Activated gamma-delta T cell (primary cell): Measurements from ENCODE around the gene JAKMIP1.

ENCODE experiments used
- DNase-seq: peaks from one replicate; lab custom pipeline; 2025; lab: John Stamatoyannopoulos, UW

Gene JAKMIP1

DNA sequence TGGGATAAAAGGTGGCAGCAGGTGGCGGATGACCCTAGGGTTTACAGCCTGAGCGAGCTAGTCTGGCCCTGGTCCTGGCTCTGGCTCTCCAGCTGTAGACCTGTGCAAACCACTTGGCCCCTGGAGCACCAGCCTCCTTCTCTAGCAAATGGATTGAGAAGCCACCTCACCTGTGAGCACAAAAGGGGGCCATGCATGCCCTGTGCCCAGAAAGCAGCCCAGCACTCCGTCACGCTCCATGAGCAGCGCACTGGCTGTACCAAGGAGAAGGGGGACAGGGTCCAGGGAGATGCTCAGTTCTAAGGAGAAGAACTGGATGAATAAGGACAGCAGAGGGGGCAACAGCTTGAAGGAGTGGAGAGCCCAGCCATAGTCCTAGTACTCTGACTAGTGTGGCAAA, 135.2 kb downstream of the JAKMIP1 start:
- DNase-seq = no peak

DNA sequence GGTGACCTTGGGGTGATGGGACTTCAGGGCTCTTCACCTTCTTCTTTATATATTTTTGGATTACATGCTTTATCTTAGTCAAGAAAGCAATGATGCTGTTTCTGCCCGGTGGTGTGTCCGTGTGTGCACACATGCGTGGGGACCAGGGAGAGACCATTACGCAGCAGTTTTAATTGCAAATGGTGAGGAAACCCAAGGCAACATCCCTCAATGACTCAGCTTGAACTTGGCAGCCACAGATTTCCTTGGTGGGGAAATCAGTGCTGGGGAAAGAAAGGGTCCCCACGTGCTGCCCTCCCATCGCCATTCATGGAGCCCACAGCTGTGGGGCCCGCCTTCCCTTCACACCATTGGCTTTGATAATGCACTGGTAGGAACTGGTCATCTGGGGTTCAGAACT, 136.0 kb downstream of the JAKMIP1 start:
- no peak for DNase-seq

DNA sequence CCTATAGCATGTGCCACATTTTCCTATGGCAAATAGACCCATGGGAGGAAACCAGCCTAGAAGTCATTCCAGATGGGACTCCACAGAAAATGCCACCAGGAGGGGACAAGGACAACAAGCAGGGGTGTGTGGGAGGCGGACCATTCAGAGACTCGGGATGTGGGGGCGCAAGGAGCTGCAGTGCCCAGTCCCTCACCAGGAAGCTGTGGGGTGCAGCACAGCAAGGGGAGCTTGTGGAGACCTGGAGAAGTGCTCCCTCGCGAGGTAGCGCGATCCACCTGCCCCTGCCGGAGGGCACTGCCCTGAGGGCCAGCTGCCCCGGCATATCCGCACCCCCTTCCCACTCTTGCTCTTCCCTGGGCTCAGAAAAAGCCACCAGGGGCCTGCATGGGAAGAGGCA, 136.7 kb downstream of the JAKMIP1 start:
- DNase-seq = no peak

DNA sequence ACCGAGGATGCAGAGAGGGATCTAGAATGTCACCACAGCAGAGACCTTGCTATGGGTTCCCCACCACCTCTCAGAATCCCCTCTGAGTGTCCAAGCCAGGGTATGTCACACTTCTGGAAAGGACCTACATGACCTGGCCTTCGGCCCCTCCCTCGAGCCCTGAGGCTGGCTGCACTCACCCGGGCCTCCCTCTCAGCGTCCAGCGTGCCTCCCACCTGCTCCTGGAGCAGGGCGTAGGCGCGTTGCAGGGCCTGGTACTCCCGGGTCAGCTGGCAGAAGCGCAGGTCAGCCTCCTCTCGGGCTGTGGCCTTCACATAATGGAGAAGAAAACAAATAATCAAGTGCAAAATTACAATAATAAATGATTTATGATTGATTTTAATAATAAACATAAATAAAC, 138.2 kb downstream of the JAKMIP1 start:
- DNase-seq = no peak

DNA sequence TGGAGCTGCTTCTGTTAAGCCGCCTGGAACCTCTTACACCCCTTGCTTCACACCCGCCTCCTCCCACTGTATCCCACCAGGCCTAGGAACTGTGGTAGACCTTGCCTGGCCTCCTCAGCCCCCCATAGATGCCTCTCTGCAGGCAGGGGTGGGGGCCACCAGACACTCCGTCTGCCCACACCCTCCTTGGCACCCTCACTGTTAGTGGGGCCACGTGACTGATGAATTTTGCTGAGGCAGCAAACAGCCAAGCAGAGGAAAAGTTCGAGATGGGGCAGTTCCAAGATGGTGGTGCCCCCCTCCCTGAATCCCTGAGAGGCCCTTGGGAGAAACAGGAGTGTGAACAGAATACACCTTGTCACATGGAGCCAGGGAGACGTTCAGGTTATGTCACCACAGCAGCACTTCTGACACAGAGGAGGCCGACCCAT, 141.0 kb downstream of the JAKMIP1 start:
- DNase-seq = no peak

DNA sequence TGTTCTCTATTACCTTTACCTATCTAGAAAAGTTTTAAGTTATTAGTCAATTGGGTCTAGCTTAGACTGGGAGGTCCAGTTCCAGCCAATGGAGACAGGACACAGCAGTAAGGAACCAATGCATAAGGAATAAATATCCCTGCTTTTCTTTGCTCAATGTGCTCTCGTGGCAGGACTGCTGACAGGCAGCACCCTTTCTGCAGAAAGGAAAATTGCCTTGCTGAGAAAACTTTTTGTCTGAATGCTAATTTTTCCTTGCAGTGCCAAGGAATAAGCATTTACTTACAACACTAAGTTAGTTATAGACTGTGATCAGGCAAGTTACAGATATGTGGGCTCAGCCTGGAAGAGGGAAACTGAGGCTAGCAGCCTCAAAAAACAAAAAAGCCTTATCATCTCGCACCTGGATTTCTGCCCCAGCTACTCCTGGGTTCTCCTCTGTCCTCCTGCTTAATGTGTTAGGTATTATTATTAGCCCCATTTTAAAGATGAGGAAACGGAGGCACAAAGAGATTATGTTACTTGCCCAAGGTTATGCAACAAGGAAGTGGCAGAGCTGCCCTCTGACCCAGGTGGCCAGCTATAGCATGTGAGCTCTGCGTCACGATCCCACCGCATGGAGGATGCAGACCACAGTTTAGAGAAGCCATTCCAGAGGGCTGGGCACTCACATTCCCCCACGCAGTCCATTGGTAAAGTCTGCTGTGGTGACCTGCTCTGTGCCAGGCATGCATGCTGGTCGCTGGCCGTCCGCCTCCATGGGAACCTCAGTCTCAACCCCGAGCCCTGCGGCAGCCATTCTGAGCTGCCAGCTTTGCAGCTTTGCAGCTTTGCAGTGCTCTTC, 141.6 kb downstream of the JAKMIP1 start:
- DNase-seq = no peak

DNA sequence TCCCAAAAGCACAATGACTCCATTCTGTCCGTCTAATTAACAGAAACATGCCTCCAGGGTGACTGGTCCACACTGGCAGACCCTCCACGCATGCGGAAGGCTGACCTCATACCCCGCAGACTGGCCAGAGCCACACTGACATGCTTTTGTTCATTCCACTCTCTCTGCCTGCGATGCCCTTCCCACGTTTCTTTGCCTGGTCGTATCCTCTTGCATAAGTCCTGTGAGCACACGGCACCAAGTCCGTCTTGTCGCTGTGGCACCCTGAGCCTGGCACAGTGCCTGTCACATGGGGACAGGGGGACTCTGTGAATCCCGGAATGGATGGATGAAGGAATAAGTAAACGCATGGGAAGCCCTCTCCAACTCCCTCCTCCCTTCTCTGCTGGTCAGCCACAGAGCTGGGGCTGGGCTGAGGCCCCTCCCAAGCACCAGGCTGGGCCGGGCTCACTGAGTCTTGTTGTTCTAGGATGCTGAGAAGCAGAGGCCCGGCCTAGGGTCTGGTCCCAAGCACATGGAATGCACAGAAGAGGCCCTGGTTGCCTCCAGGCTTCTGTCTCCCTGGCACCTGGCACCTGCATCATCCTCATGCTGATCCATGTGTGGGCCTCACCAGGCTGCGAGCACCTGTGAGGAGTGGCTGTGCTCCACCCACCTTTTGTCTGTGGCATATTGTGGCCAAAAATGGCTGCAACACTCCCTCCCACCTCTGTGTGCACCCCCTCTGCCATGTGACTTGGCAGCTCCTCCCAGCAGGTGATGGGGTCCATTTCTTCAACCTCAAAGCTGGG, 143.2 kb downstream of the JAKMIP1 start:
- no peak for DNase-seq

DNA sequence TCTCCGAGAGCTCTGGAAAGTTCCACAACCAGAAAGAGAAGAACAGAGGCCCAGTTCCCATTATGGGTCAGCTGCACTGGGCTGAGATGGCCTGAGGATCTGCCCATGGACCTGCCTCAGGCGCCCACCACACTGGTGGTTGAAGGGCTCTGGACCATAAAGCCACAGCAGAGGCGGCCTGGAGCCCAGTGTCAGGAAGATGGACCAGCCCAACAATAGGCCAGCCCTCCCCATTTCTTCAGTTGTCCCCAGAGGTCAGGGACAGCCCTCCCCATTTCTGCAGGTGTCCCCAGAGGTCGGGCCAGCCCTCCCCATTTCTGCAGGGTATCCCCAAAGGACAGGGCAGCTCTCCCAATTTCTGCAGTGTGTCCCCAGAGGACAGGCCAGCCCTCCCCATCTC, 144.9 kb downstream of the JAKMIP1 start:
- DNase-seq = no peak

DNA sequence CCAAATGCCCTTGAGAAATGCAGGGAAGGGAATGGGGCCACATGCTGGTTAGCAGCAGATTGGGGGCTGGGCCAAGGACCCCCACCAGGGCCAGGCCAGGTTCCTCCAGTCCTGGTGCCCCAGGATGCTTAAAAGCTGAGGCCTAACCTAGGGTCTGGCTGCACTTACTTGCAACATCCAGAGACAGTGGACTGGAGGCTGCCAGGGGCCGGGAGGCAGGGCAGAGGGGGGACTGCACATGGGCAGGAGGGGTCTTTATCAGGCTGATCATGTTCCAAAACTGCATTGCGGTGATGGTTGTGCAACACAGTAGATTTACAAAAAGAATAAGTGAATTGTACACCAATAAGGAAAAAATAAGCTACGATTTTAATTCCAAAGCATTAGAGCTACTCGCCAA, 145.3 kb downstream of the JAKMIP1 start:
- no peak for DNase-seq

DNA sequence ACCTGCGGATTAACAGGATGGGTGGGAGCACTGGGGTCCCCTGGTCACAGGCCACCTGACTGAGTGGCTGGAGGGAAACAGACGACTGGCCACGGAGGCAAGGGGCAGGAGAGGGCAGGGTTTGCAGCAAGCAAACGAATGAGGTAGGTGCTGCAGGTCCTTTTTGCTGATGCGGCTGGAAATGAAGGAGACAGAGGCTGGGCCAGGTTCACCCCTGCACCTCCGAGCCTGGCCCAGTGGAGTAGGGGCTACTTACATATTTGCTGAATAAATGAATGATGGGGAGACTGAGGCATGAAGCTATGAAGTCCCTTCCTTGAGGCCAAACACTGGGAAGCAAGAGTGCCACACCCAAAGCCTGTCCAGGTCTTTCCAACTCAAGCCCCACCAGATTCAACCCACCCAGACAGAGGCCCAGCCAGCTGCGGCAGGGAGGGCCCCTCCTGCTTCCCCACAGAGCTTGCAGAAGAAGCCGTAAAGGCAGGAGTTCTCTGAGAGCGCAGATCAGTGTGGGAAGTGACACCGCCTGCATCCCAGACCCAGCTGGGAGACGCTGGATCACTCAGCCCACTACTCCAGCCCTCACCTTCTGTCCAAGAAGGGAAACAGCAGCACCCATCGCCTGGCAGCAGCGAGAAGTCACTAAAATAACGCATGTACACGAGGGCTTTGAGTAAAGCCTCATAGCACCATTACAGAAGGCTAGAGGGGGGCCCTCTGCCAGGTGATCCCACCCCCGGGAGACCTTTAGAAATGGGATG, 146.0 kb downstream of the JAKMIP1 start:
- DNase-seq = no peak

DNA sequence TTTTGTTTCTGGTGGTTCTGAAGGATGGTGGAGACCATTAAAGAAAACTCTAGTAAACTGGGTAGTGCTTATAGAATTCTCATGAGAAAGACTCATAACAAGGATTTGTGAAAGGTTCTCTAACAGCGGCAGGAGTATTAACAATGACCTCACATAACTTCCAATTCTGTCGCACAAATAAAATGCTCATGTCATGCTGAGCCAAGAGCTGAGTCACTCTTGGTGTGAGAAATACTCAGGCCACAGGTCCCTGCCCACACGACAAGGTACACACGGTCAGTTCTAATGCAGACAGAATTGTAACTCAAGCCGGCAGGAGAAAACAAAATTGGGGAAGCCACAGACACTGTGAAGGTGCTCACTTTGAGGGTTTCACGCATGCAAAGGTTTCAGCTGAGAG, 147.7 kb downstream of the JAKMIP1 start:
- DNase-seq = no peak

DNA sequence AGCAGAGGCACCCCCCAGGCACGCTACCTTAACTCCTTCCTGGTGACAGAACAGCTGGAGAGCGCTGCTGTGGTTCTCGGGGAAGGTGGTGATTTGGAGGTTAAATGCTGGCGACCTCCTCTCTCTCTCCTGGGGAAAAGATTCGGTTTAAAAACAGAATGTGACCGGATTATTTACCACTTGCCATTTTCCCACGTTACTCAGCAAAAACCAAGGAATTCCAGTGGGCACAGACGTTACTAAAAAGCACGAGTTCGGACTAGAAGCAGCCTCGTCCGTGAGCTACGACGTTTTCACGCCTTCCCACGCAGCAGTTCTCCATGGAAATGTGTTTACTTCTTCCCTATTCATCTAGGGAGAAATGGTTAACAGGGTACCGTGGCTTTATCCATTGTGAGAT, 149.8 kb downstream of the JAKMIP1 start:
- DNase-seq = no peak

DNA sequence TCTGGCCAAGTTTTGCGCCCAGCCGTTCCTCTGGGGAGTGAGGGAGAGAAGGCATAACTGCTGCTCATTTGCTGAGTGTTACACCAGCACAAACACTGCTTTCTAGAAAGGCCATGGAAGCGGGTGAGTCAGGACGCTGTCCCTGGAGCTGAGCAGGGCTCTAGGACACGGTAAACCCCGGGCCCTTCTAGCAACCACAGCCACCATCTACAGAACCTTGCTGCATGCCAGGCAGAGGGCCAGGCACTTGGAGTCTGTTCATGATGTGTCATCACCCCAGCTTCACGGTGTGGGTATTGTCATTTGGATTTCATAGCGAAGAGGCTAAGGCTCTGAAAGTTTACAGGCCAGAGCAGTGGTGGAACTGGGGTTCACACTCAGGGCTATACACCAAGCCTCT, 150.4 kb downstream of the JAKMIP1 start:
- DNase-seq = no peak

DNA sequence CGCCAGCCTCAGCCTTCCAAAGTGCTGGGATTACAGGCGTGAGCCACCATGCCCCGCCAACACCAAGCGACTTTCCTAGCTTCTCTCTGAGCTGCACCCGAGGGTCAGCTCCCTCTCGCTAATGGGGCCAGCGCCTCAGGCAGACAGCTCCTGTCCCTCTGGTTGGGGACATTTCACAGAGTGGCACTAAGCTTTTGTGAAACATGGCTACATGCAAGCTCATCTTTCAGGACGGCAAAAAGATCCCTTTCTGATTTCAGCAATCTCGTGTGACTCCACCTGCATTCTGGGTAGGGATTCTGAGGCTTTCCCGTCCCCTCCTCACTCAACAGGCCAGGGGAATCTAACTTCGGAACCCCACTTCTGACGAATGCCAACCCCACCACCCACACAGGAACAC, 151.1 kb downstream of the JAKMIP1 start:
- DNase-seq = no peak

DNA sequence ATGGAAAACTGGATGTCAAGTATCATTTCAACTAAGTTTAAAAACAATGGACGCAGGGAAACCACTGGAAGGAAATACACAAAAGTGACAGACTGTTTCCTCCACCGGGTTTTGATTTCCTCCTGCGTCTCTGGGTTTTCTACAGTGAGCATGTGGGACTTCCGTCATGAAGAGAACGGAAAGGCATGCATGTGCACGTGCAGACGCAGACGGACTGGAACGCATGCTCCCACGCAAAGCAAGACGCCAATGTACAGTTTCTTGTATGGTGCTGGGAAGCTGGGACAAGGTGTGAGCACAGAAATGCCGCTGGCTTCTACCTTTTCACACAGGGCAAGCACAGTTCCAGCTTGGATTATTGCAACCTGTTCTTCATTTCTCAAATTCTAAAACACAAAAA, 151.8 kb downstream of the JAKMIP1 start:
- no peak for DNase-seq

DNA sequence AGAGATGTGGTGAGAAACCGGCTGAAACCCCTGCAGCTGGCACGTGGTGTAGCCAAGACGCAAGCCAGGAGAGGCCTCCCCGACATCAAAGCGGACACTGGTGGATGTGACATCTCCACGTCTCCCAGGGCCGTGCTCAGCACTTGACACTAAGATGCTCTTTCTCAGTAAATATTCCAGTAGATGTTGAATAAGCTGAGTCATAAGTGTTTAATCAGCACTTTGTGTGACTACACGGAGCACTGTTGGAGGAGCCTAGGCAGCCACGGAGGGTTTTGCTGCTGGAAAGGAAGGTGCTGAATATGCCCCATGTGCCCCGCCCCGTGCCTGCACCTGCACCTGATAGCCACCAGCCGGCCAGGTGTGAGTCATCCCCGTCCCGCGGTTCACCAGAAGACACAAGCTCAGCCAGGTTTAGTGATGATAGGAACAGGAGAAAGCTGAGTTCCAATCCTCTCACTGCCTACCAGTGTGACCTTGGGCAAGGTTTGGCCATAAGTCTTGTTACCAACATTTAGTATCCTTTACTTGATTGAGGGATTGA, 153.1 kb downstream of the JAKMIP1 start:
- no peak for DNase-seq

DNA sequence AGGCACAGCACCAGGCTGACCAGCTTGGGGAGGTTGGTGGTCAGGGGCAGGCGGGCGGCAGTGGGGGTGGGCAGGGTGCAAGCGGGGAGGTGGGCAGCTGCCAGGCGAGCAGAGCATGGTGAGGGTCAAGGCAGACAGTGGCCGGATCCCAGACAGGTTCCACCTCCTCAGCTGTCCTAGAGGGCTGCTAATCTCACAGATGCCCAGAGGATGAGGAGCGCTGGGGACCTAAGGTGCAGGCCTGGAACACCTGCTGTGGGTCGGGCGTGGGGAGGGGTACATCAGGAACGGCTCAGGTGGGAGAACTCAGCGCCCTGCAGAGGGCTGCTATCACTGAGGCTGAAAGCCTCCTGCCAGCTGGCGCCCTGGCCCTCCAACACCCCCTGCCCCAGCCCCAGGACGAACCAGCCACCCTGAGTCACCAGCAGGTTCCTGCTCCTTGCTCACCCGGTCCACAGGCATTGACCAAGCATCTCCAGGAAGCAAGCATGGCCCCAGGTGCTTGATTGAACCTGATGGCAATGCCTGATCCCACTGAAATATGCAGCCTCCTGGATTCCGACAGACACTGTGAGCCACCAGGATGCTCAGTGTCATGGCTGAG, 153.7 kb downstream of the JAKMIP1 start:
- no peak for DNase-seq

DNA sequence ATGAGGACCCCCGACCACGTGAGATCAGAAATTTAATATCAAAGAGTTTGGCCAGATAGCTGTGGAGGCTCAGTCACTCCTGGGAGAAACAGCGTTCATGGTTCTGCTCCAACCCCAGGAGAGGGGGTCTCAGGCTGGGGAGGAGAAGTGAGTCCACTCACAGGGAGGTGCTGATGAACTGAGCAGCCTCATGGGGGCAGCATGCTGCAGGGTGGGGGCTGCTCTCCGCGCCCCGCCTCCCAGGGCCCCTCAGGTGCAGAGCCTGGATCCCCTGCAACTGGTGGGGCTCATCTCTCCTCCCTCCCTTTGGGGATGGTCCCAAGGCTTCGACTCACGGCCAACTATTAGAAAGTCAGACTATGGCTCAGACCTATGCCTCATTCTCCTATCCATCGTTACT, 155.5 kb downstream of the JAKMIP1 start:
- no peak for DNase-seq

DNA sequence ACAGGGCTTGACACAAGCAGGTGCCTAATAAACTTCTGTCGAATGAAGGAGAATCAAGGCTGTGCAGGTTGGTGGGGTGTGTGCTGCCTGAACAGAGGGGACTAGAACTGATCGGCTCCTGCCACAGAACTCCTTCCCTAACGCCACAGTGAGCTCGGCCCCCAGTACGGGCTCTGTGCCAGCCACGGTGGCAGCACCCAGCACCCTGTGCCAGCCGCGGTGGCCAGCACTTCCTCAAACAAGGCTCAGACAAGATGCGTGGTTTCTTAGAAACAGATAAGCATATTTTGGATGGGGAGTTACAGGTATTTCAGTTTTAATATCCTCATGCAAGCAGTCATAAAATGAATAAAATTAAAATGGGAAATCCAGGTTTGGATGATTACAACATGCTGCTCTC, 156.1 kb downstream of the JAKMIP1 start:
- DNase-seq = no peak

DNA sequence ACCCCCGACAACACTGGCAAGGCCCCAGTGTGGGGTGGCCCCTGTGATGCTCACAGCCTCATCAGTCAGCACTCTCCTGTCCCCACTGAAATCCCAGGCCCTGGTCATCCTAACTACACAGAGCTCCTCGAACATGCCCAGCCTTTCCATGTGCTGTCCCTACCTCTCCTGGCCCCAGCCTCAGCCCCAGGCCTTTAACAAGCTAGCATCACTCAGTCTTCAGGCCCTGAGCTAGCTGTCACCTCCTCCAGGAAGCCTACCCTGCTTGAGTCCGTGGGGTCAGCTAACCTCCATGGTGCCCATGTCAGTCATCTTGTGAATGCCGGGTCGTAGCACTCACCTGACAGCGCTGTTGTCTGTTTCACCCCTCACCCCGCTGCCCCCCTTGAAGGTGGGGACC, 156.5 kb downstream of the JAKMIP1 start:
- DNase-seq = no peak

DNA sequence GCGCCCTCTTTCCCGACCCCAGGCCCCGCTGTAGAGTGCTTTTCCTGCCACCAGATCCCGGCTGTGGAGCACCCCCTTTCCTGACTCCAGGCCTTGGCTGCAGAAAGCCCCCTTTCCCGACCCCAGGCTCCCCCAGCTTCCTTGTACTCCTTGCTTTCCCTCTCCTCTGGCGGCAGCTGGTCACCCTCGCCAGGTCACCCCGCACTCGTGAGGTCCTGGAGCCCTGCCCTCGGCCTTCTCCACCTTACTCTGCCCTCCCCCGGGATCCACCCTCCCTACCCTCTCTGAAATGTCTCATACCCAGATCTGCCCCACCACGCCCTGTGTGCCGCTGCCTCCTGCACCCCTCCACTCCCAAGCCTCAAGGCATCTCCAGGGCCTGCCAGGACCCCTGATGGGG, 157.2 kb downstream of the JAKMIP1 start:
- DNase-seq = no peak
